PFSK-1 (cell line): ENCODE results near the gene KXD1.

Experiments
- FOXP2 ChIP-seq: optimal IDR thresholded peaks from 2 replicates; pipeline ENCODE3; 2011; ENCODE audit warnings: borderline replicate concordance, control low read depth, inconsistent platforms; ENCODE audit not compliant: insufficient read depth; ENCODE audit errors: extremely low read length, extremely low read depth
- POLR2AphosphoS5 ChIP-seq: IDR thresholded peaks from 2 replicates; pipeline ENCODE4 v1.6.1; 2012; ENCODE audit warnings: low read depth, mild to moderate bottlenecking, control low read depth, low read length, moderate library complexity
- SIN3A ChIP-seq: IDR thresholded peaks from 2 replicates; pipeline ENCODE4 v1.6.1; 2012; ENCODE audit warnings: mild to moderate bottlenecking, low read length, moderate library complexity, borderline replicate concordance; ENCODE audit not compliant: insufficient read depth
- TAF1 ChIP-seq: IDR thresholded peaks from 2 replicates; pipeline ENCODE4 v1.6.1; 2012; ENCODE audit warnings: low read length, control low read depth, borderline replicate concordance; ENCODE audit not compliant: insufficient read depth
- TF ChIP-seq, protein P1 (sequence below), 2 experiments: IDR thresholded peaks; 2 replicates each; pipeline versions ENCODE4 v1.6.1 to v1.8.0; 2011 to 2012; ENCODE audit warnings: low read depth in 2 of 2, low read length in 2 of 2, control low read depth in 1 of 2, inconsistent platforms in 1 of 2, mild to moderate bottlenecking in 1 of 2, moderate library complexity in 1 of 2; ENCODE audit not compliant: insufficient read depth in 1 of 2

The KXD1 gene

GRCh38 chr19:18523841-18524240 lies 33.8 kb upstream of the KXD1 start:
- TF ChIP-seq, protein P1, sequence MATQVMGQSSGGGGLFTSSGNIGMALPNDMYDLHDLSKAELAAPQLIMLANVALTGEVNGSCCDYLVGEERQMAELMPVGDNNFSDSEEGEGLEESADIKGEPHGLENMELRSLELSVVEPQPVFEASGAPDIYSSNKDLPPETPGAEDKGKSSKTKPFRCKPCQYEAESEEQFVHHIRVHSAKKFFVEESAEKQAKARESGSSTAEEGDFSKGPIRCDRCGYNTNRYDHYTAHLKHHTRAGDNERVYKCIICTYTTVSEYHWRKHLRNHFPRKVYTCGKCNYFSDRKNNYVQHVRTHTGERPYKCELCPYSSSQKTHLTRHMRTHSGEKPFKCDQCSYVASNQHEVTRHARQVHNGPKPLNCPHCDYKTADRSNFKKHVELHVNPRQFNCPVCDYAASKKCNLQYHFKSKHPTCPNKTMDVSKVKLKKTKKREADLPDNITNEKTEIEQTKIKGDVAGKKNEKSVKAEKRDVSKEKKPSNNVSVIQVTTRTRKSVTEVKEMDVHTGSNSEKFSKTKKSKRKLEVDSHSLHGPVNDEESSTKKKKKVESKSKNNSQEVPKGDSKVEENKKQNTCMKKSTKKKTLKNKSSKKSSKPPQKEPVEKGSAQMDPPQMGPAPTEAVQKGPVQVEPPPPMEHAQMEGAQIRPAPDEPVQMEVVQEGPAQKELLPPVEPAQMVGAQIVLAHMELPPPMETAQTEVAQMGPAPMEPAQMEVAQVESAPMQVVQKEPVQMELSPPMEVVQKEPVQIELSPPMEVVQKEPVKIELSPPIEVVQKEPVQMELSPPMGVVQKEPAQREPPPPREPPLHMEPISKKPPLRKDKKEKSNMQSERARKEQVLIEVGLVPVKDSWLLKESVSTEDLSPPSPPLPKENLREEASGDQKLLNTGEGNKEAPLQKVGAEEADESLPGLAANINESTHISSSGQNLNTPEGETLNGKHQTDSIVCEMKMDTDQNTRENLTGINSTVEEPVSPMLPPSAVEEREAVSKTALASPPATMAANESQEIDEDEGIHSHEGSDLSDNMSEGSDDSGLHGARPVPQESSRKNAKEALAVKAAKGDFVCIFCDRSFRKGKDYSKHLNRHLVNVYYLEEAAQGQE (IDR thresholded peaks at IDR 0.05; ENCODE audit: insufficient read depth in 1 of 2, low read depth in 2 of 2, low read length in 2 of 2), result no peak
- TF ChIP-seq POLR2AphosphoS5, result no peak
- TF ChIP-seq TAF1, result no peak
- no peak for TF ChIP-seq FOXP2
- no peak for TF ChIP-seq SIN3A

DNA sequence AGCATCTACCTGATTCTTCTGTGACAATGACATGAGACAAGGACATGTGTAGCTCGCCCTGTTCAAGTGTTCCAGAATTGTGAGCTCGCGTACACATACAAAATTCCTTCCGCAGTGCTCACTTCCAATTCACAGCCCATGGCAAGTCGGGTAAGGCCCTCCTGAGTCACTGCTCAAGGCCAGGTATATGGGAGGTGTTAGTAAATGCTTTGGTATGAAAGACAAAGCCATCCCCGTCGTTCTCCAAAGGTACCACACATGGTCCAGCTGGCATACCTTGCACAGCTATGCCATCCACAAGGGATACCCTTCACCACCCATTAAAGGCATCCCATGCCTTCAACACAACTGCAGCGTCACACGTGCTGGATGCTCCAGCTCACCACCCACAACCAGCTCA lies 31.4 kb upstream of the KXD1 start:
- TF ChIP-seq, protein P1 (IDR thresholded peaks at IDR 0.05; ENCODE audit: insufficient read depth in 1 of 2, low read depth in 2 of 2, low read length in 2 of 2), result no peak
- TF ChIP-seq TAF1, result no peak
- TF ChIP-seq SIN3A, result no peak
- no peak for TF ChIP-seq POLR2AphosphoS5
- no peak for TF ChIP-seq FOXP2

GRCh38 chr19:18529782-18530181 lies 27.9 kb upstream of the KXD1 start:
- TF ChIP-seq FOXP2, result no peak
- no peak for TF ChIP-seq TAF1
- no peak for TF ChIP-seq POLR2AphosphoS5
- TF ChIP-seq SIN3A, result no peak
- TF ChIP-seq, protein P1 (IDR thresholded peaks at IDR 0.05; ENCODE audit: insufficient read depth in 1 of 2, low read depth in 2 of 2, low read length in 2 of 2), result no peak

- TF ChIP-seq POLR2AphosphoS5, result no peak
- TF ChIP-seq FOXP2, result no peak
- TF ChIP-seq SIN3A, result no peak
- TF ChIP-seq, protein P1 (IDR thresholded peaks at IDR 0.05; ENCODE audit: insufficient read depth in 1 of 2, low read depth in 2 of 2, low read length in 2 of 2), result no peak
- no peak for TF ChIP-seq TAF1
Observed at GRCh38 chr19:18531485-18531884, 26.2 kb upstream of the KXD1 start.

DNA sequence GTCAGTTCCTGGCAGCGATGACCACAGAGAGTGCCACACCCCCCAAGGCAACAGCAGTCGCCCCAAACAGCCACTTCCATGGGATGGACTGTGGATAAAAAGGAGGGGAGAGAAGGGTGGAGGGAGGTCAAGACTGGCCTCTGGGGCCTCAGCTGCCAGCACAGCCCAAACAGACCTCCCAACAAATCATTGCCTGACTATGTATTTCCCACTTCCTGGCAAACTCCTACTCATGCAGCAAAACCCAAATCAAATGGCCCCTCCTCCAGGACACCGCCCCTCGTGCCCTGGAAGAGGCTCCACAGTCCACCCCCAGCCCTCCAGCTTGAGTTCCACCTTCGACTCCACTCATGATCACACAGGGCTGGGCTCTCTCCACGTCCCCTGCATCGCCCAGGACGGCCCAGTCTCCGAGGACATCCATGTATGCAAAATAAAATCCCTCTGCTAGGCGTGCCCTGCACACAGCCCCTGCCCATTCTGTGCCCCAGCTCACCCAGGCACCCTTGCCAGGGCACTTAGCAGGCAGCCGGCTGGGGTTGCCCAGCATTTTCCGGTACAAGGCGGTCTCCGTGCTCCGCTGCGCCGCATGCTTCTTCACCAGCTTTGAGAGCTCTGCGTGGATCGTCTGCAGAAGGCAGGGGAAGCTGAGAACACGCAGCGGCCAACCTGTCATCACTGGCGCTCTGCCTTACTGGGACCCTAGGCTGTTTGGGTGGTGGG lies 25.3 kb upstream of the KXD1 start:
- TF ChIP-seq FOXP2 (no peak), SIN3A (no peak), POLR2AphosphoS5 (no peak), TAF1 (no peak)
- TF ChIP-seq, protein P1 (IDR thresholded peaks at IDR 0.05; ENCODE audit: insufficient read depth in 1 of 2, low read depth in 2 of 2, low read length in 2 of 2), result no peak
